HepG2 (cell line): ENCODE data around the gene TUBB4B. TPM values are rescaled to one million over a fixed set of nuclear protein-coding genes. Genes with fewer than 3 reads are reported as not detected.

Experiments used
- ATAC-seq: fragments of 200-7000 bp; cut with Tn5 transposase; 3 replicates; pipeline ENCODE4 v1.9.1; 2020; ENCODE audit warnings: mild to moderate bottlenecking, moderate library complexity
- BruUV-seq: library from RNA; stranded (reverse); fragments of 400-500 nt; replicated peaks from 2 replicates; lab custom pipeline; 2021; lab: Mats Ljungman, UMichigan
- CTCF ChIA-PET: fragments of 300-600 bp; formaldehyde crosslinking; extraction: SDS; loops from one replicate; lab custom pipeline; 2021; ENCODE audit warnings: low total read pairs, inconsistent platforms, low intra/inter-chr PET ratio; lab: Yijun Ruan, JAX
- POLR2A ChIA-PET: fragments of 350-600 bp; sonication (Branson Sonifier 250); formaldehyde crosslinking; loops from one replicate; lab custom pipeline; 2020; ENCODE audit warnings: antibody characterized with exemption, inconsistent platforms; lab: Yijun Ruan, JAX
- DNase-seq: peaks from one replicate; pipeline ENCODE4 v3.0.0-alpha.2; 2015; ENCODE audit warnings: low spot score
- FAIRE-seq: peaks from 3 replicates; lab custom pipeline; 2011; peaks lifted over from hg19 to GRCh38; lab: Jason Lieb, UNC
- H2AFZ ChIP-seq: one replicate; pipeline ENCODE4 v1.6.1; 2011; ENCODE audit warnings: low read length, inconsistent platforms
- H3K27ac ChIP-seq: fragments of 300-600 bp; 3 replicates; pipeline ENCODE4 v1.8.0; 2011; ENCODE audit warnings: mixed run types, mild to moderate bottlenecking, mixed read lengths, low read length, inconsistent platforms; ENCODE audit not compliant: insufficient read depth; ENCODE audit errors: extremely low read length
- H3K27me3 ChIP-seq, 2 experiments: fragments of 200-600 bp in 1 of 2; 2 replicates in 1 of 2; 3 replicates in 1 of 2; pipeline versions ENCODE4 v1.6.0 to v1.8.0; 2011; ENCODE audit warnings: low read length in 2 of 2, mild to moderate bottlenecking in 2 of 2, moderate library complexity in 2 of 2, inconsistent platforms in 1 of 2; ENCODE audit not compliant: insufficient read depth in 2 of 2, control insufficient read depth in 1 of 2
- H3K36me3 ChIP-seq, 2 experiments: fragments of 200-600 bp in 1 of 2; replicated peaks in 1 of 2; 2 replicates in 1 of 2; 3 replicates in 1 of 2; pipeline versions ENCODE4 v1.5.1 to v1.8.0; 2011; ENCODE audit warnings: low read length in 2 of 2, inconsistent platforms in 1 of 2; ENCODE audit not compliant: insufficient read depth in 2 of 2, control insufficient read depth in 1 of 2
- H3K4me1 ChIP-seq: 2 replicates; pipeline ENCODE4 v1.5.1; 2012; ENCODE audit warnings: low read length, inconsistent platforms; ENCODE audit not compliant: insufficient read depth
- H3K4me2 ChIP-seq: 2 replicates; pipeline ENCODE4 v1.6.0; 2011; ENCODE audit warnings: low read depth, low read length, inconsistent platforms
- H3K4me3 ChIP-seq, 3 experiments: fragments of 200-600 bp in 1 of 3; sonication (generic), shearing (Covaris generic) in 1 of 3; replicated peaks in 1 of 3; 2 replicates each; pipeline ENCODE4 v1.5.1; 2011 to 2016; ENCODE audit warnings: low read length in 3 of 3, inconsistent platforms in 2 of 3, low read depth in 2 of 3, mild to moderate bottlenecking in 2 of 3, control low read depth in 1 of 3, mixed read lengths in 1 of 3; ENCODE audit not compliant: insufficient read depth in 1 of 3
- H3K79me2 ChIP-seq: one replicate; pipeline ENCODE4 v1.6.1; 2011; ENCODE audit warnings: low read length, inconsistent platforms; ENCODE audit not compliant: insufficient read depth
- H3K9ac ChIP-seq: 2 replicates; pipeline ENCODE4 v1.6.0; 2011; ENCODE audit warnings: mild to moderate bottlenecking, low read depth, low read length, inconsistent platforms; ENCODE audit not compliant: insufficient read depth
- H3K9me3 ChIP-seq: 2 replicates; pipeline ENCODE4 v1.5.1; 2012; ENCODE audit warnings: mild to moderate bottlenecking, low read length
- H4K20me1 ChIP-seq: 2 replicates; pipeline ENCODE4 v1.6.0; 2011; ENCODE audit warnings: inconsistent platforms, mild to moderate bottlenecking, low read length, moderate library complexity; ENCODE audit not compliant: insufficient read depth
- AGO1 ChIP-seq: fragments of 200-400 bp; formaldehyde crosslinking; IDR thresholded peaks from 2 replicates; pipeline ENCODE4 v1.6.1; 2017; ENCODE audit warnings: mild to moderate bottlenecking, low read depth, low read length, moderate library complexity; ENCODE audit not compliant: poor library complexity, severe bottlenecking
- AKAP8 ChIP-seq: sonication (generic); formaldehyde crosslinking; IDR thresholded peaks from 2 replicates; pipeline ENCODE4 v1.5.1; 2020; ENCODE audit warnings: mild to moderate bottlenecking, missing genetic modification reagents
- HNRNPL ChIP-seq: fragments of 200-400 bp; formaldehyde crosslinking; IDR thresholded peaks from 2 replicates; pipeline ENCODE4 v1.6.1; 2017; ENCODE audit warnings: mild to moderate bottlenecking, low read depth, low read length
- KAT2B ChIP-seq: fragments of 150-350 bp; IDR thresholded peaks from 2 replicates; pipeline ENCODE4 v1.6.1; 2014; ENCODE audit warnings: low read depth, low read length, borderline replicate concordance
- RORA ChIP-seq: sonication (generic); formaldehyde crosslinking; IDR thresholded peaks from 2 replicates; pipeline ENCODE4 v1.5.0; 2020; ENCODE audit warnings: mild to moderate bottlenecking, missing genetic modification reagents, moderate library complexity
- ZBTB38 ChIP-seq: sonication (generic); formaldehyde crosslinking; IDR thresholded peaks from 2 replicates; pipeline ENCODE4 v1.5.1; 2020; ENCODE audit warnings: mild to moderate bottlenecking, missing genetic modification reagents
- ZC3H13 ChIP-seq: sonication (generic); formaldehyde crosslinking; IDR thresholded peaks from 2 replicates; pipeline ENCODE4 v1.8.1; 2023; ENCODE audit warnings: mild to moderate bottlenecking, missing genetic modification reagents, moderate library complexity
- ZNF264 ChIP-seq: sonication (generic); formaldehyde crosslinking; IDR thresholded peaks from 2 replicates; pipeline ENCODE4 v1.4.0; 2020; ENCODE audit warnings: missing genetic modification reagents
- ZNF335 ChIP-seq: sonication (generic); formaldehyde crosslinking; IDR thresholded peaks from 2 replicates; pipeline ENCODE4 v1.4.0; 2020; ENCODE audit warnings: missing genetic modification reagents
- WGBS: methylation state at CpG from one replicate; pipeline ENCODE4 v1.1.6; 2017; ENCODE audit warnings: low lambda C conversion rate; 5-methylcytosine and 5-hydroxymethylcytosine counted together
- in situ Hi-C: cut with HindIII; loops from 2 replicates; pipeline ENCODE4 v1.10.0; 2017; ENCODE audit warnings: low pct_unique_long_range_greater_than_20kb; ENCODE audit not compliant: extremely low pct_ligation_motif_present
- intact Hi-C: fragments of 100-400 bp; cut with micrococcal nuclease; formaldehyde crosslinking; loops from one replicate; pipeline ENCODE4 v1.10.0; 2022; ENCODE audit not compliant: unreplicated experiment
- polyA plus RNA-seq, 8 experiments: library from polyadenylated mRNA; depleted of rRNA in 3 of 8; stranded (reverse) in 7 of 8; unstranded in 1 of 8; fragments of >200 nt; fragmentation: Illumina TruSeq in 4 of 8; extraction: Trizol in 4 of 8; gene quantifications; 2 replicates each; pipeline versions ENCODE4 v1.2.1 to v1.2.3, GENCODE V29; 2011 to 2016; ENCODE audit warnings: low read depth in 4 of 8, missing spikeins in 1 of 8, mixed read lengths in 1 of 8; ENCODE audit not compliant: insufficient read depth in 1 of 8
- total RNA-seq, 5 experiments: library from RNA; depleted of rRNA; stranded (reverse); fragments of >200 nt; fragmentation: Illumina TruSeq; extraction: Trizol; gene quantifications; 2 replicates each; pipeline ENCODE4 v1.2.3, GENCODE V29; 2016; ENCODE audit warnings: low read depth in 1 of 5
- TF ChIP-seq, protein P1 (sequence below): sonication (generic); formaldehyde crosslinking; IDR thresholded peaks from 2 replicates; pipeline ENCODE4 v1.8.1; 2023; ENCODE audit warnings: mild to moderate bottlenecking, inconsistent platforms, moderate library complexity, missing genetic modification reagents, borderline replicate concordance
- TF ChIP-seq, protein P2 (sequence below), 2 experiments: sonication (generic) in 1 of 2; formaldehyde crosslinking in 1 of 2; IDR thresholded peaks; 2 replicates each; pipeline versions ENCODE4 v1.4.0 to v1.6.1; 2016 to 2020; ENCODE audit warnings: borderline replicate concordance in 1 of 2, low read depth in 1 of 2, mild to moderate bottlenecking in 1 of 2, missing genetic modification reagents in 1 of 2

Gene TUBB4B
- total and polyA plus RNA-seq, 2 of the 13 experiments (the other 11 are each of a cell fraction or from before 2014, with no cell fraction given): 182 to 412 TPM

DNA sequence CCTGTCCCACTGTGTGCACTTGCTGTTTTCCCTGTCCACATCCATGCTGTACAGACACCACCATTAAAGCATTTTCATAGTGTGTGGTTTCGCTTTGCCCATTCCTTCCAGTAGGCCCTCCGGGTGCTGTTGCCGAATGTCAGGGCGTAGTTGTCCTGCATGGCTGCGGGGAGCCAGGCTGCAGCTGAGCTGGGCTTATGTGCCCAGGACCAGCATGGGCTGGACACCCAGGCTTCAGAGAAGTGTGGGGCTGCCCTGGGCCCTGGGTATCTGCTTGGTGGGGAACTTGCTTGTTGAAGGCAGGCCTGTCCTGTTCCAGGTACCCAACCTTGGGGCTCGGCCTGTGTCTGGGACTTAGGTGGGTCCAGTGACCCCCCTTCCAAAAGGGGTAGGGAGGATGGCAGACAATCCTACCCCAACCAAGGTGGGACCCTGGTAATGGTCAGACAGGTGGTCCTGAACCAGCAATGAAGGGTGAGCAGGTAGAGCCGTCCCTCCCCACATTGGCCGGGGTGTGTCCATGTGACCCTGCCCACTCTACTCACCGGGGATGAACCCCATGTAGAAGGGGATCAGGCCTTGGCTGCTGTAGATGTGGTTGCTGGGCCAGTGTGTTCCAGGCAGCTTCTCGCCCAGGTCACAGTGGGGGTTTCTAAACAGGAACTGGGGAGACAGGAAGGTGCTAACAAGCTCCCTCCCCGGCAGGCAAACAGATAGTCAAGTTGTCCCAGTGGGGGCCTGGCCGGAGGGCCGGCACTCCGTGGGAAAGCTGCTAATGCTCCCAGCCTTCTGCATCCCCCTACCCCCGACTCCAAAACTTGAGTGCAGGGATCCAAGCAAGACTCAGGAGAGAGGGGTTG is 2.8 kb downstream of the TUBB4B start (continued):
- TF ChIP-seq ZC3H13 (CRISPR knock-in tag): peak; percentile 100

DNA sequence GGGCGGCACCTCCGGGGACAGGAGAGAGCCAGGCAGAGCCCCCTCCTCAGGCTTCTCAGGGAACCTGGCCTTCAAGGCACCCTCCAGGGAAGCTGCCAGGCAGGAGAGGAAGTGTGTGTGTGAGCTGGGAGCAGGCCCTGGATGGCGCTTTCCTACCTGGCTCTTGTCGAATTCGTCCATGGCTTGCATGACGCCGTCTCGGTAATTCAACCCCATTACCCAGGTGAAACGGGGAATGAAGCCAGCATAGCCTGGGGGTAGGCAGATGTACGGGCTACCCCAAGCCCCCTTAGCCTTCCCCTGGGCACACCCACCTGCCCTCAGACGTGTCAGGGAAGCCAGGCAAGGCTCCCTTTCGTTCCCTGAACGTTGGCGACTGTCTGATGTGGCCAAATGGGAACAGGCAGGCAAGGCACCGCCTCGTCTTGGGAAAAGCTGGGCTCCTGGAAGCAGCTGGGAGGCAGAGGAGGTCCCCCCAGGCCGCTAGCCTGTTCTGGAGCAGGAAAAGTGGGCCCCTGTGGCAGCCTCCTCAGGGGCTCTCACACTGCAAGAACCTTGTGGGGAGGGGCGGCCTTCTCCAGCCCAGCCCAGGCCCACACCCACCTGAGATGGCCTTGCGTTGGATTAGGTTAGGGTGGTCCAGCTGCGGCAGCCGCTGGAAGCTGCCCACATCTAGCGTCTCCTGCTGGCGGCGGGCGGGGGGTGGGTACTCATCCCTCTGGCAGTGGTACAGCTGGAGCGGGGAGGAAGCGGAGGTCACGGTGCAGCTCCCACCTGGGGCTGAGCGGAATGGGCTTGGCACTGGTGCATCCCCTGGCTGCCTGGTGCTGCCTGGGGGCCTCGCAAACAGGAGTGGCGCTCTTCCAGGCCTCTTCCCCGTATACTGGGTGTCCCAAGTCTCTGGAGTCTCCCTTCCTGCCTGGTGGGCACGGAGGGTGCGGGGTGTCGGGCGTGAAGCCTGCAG is 3.7 kb downstream of the TUBB4B start:
- Histone ChIP-seq H3K27me3 (peaks cover 2 to 9% of the 10 kb centered on the region in 2 experiments; a peak in 2 of 5 replicates), H3K27ac (no peak overlapping the region), H3K36me3 (peaks cover 4 to 19% of the 10 kb centered on the region in 2 experiments; a peak in 4 of 5 replicates), H4K20me1 (peaks cover 27% of the 10 kb centered on the region), H3K4me2 (peak overlapping the region; percentile 40), H3K4me1 (peaks cover 64% of the 10 kb centered on the region), H3K9me3 (no peaks in the 10 kb centered on the region), H2AFZ (no peak overlapping the region), H3K4me3 (no peak overlapping the region), H3K9ac (no peak overlapping the region), H3K79me2 (peaks cover 25% of the 10 kb centered on the region)
- DNase-seq (no peak), ATAC-seq (peak; percentile 4), FAIRE-seq (no peak)
- 74% methylated on average over 15 of the region's 36 CpGs for WGBS
- intact Hi-C loops (no loop called here), in situ Hi-C loops (no loop called here)
- no TSS peak for BruUV-seq
- POLR2A ChIA-PET: interaction anchor here (1.2 to 7.7 kb wide), 3 partner anchors 11 to 56 kb away, joined by 5 to 317 read pairs (median 5); partner anchors contain the start of genes ANAPC2, NELFB, SSNA1 and STPG3
- CTCF ChIA-PET: no interaction called here
- TF ChIP-seq, protein P1, sequence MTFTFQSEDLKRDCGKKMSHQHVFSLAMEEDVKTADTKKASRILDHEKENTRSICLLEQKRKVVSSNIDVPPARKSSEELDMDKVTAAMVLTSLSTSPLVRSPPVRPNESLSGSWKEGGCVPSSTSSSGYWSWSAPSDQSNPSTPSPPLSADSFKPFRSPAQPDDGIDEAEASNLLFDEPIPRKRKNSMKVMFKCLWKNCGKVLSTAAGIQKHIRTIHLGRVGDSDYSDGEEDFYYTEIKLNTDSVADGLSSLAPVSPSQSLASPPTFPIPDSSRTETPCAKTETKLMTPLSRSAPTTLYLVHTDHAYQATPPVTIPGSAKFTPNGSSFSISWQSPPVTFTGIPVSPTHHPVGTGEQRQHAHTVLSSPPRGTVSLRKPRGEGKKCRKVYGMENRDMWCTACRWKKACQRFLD (CRISPR knock-in tag): no peak
- peak; percentile 92 for TF ChIP-seq AGO1
- TF ChIP-seq KAT2B: no peak
- peak; percentile 74 for TF ChIP-seq HNRNPL
- TF ChIP-seq ZBTB38: peak; percentile 15; the same call in 1 of the 2 replicates
- no peak for TF ChIP-seq RORA (CRISPR knock-in tag)
- TF ChIP-seq, protein P2, sequence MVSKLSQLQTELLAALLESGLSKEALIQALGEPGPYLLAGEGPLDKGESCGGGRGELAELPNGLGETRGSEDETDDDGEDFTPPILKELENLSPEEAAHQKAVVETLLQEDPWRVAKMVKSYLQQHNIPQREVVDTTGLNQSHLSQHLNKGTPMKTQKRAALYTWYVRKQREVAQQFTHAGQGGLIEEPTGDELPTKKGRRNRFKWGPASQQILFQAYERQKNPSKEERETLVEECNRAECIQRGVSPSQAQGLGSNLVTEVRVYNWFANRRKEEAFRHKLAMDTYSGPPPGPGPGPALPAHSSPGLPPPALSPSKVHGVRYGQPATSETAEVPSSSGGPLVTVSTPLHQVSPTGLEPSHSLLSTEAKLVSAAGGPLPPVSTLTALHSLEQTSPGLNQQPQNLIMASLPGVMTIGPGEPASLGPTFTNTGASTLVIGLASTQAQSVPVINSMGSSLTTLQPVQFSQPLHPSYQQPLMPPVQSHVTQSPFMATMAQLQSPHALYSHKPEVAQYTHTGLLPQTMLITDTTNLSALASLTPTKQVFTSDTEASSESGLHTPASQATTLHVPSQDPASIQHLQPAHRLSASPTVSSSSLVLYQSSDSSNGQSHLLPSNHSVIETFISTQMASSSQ (IDR thresholded peaks at IDR 0.05; ENCODE audit: low read depth): no peak
- TF ChIP-seq, protein P2 (CRISPR knock-in tag; IDR thresholded peaks at IDR 0.05; ENCODE audit: borderline replicate concordance): peak; percentile 17; the same call in 1 of the 2 replicates
- no peak for TF ChIP-seq ZNF264 (CRISPR knock-in tag)
- no peak for TF ChIP-seq AKAP8
- no peak for TF ChIP-seq ZNF335 (CRISPR knock-in tag)
